Small intestine (tissue), 7 donors: ENCODE results near the gene CLTC. TPM values are rescaled to one million over a fixed set of nuclear protein-coding genes. Genes with fewer than 3 reads are reported as not detected.
"Not testable (repeated sequence)": the region's sequence is repeated elsewhere in the genome, so short reads cannot be mapped to it uniquely, and the experiment has no call there.

Experiments used
- DNase-seq, 2 donors: peaks; one replicate each; pipeline versions ENCODE4 v3.0.0 to v3.0.0-alpha.2; 2013
- FAIRE-seq: peaks from 2 replicates; lab custom pipeline; 2012; peaks lifted over from hg19 to GRCh38; lab: Jason Lieb, UNC
- H3K27ac ChIP-seq, 3 donors: one replicate each; pipeline ENCODE4 v1.5.1; 2013; ENCODE audit warnings: low read length in 2 of 3, mild to moderate bottlenecking in 2 of 3, control low read depth in 1 of 3, inconsistent platforms in 1 of 3, low read depth in 1 of 3, moderate library complexity in 1 of 3
- H3K27me3 ChIP-seq, 3 donors: one replicate each; pipeline ENCODE4 v1.6.1; 2013; ENCODE audit warnings: low read length in 3 of 3, inconsistent platforms in 1 of 3; ENCODE audit not compliant: control insufficient read depth in 3 of 3, insufficient read depth in 3 of 3
- H3K36me3 ChIP-seq, 3 donors: one replicate each; pipeline ENCODE4 v1.6.1; 2013; ENCODE audit warnings: low read length in 3 of 3, inconsistent platforms in 1 of 3, low read depth in 1 of 3, mild to moderate bottlenecking in 1 of 3, moderate library complexity in 1 of 3; ENCODE audit not compliant: control insufficient read depth in 3 of 3, insufficient read depth in 2 of 3
- H3K4me1 ChIP-seq, 3 donors: one replicate each; pipeline ENCODE4 v1.6.1; 2013; ENCODE audit warnings: low read length in 2 of 3, inconsistent platforms in 1 of 3, low read depth in 1 of 3, mild to moderate bottlenecking in 1 of 3, moderate library complexity in 1 of 3; ENCODE audit not compliant: control insufficient read depth in 3 of 3, insufficient read depth in 2 of 3
- H3K4me3 ChIP-seq, 3 donors: one replicate each; pipeline ENCODE4 v1.5.1; 2013; ENCODE audit warnings: low read length in 3 of 3, control low read depth in 1 of 3, inconsistent platforms in 1 of 3, low read depth in 1 of 3, mild to moderate bottlenecking in 1 of 3, moderate library complexity in 1 of 3
- H3K9me3 ChIP-seq, 2 donors: one replicate each; pipeline ENCODE4 v1.6.1; 2013; ENCODE audit warnings: low read depth in 1 of 2, low read length in 1 of 2; ENCODE audit not compliant: control insufficient read depth in 2 of 2, insufficient read depth in 1 of 2
- WGBS, 3 donors: extraction: QIAGEN DNeasy Blood & Tissue Kit; methylation state at CpG; one replicate each; pipeline ENCODE4 v1.1.7; 2013; 5-methylcytosine and 5-hydroxymethylcytosine counted together
- polyA plus RNA-seq, 4 donors: library from polyadenylated mRNA; stranded (reverse) in 3 of 4; unstranded in 1 of 4; fragments of 200-250 nt in 3 of 4; fragments of 120-200 nt in 1 of 4; gene quantifications; one replicate each; pipeline versions ENCODE4 v1.2.1 to v1.2.3, GENCODE V29; 2013
- donor health status: healthy with polysubstance abuse.
- donor health status: control.
- donor health status: control.
- donor health status: Bipolar disorder and iron deficiency.
- donor health status: healthy.

The CLTC gene
- polyA plus RNA-seq, 4 donors = 60.4 to 175 (median 79.6) TPM

DNA sequence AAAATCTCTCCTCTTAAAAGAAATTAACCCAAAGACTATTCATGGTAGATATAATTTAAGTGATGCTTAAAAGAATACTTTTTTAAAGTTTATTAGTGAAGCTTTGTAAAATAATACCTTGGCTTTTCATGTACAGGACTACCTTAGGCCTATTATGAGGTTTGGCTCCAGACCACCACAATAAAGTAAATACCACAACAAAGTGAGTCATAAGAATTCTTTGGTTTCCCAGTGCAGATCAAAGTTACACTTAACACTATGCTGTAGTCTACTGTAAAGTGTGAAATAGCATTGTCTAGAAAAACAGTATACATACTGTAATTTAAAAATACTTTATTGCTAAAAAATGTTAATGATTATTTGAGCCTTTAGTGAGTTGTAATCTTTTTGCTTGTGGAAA is 31.7 kb downstream of the CLTC start:
- H3K9me3 ChIP-seq = peaks cover 0 to 6% of the 10 kb centered on the region in 2 donors
- peaks cover 9 to 30% (median 21%) of the 10 kb centered on the region in 3 donors for H3K36me3 ChIP-seq
- no peak for DNase-seq
- H3K4me3 ChIP-seq = no peak overlapping the region
- no peak for FAIRE-seq
- no peaks in the 10 kb centered on the region for H3K4me1 ChIP-seq
- H3K27me3 ChIP-seq = no peaks in the 10 kb centered on the region
- H3K27ac ChIP-seq = no peak overlapping the region

DNA sequence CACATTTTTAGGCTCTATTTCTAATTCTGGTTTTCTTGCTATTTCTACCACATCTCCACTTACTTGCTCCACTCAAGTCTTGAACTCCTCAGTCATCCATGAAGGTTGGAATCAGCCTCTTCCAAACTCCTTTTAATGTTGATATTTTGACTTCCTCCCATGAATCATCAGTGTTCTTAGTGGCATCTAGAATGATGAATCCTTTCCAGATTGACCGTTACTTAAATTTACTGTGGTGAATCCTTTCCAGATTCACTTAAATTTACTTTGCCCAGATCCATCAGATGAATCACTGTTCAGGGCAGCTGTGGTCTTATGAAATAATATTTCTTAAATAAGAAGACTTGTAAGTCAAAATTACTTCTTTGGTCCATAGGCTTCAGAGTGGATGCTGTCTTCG is 32.4 kb downstream of the CLTC start:
- peaks cover 9 to 29% (median 27%) of the 10 kb centered on the region in 3 donors for H3K36me3 ChIP-seq
- H3K27ac ChIP-seq = peak overlapping the region in 1 of 3 donors; percentile 11
- DNase-seq = no peak
- WGBS, 3 donors = 85 to 96% (median 92%) methylated on average over 2 of the region's 2 CpGs
- H3K4me3 ChIP-seq = no peak overlapping the region
- FAIRE-seq = no peak
- H3K4me1 ChIP-seq = no peaks in the 10 kb centered on the region
- no peaks in the 10 kb centered on the region for H3K27me3 ChIP-seq
- peaks cover 0 to 6% of the 10 kb centered on the region in 2 donors for H3K9me3 ChIP-seq

- H3K27me3 ChIP-seq, H3K9me3 ChIP-seq, DNase-seq, H3K4me1 ChIP-seq, H3K4me3 ChIP-seq, H3K27ac ChIP-seq, FAIRE-seq: not testable (repeated sequence)
- 89 to 93% (median 92%) methylated on average over 7 of the region's 7 CpGs for WGBS, 3 donors
- H3K36me3 ChIP-seq = peaks cover 10 to 42% (median 27%) of the 10 kb centered on the region in 3 donors
Observed at GRCh38 chr17:59656624-59657023, 36.9 kb downstream of the CLTC start.

GRCh38 chr17:59666235-59666634 is 46.5 kb downstream of the CLTC start:
- Histone ChIP-seq H3K4me1 (peaks cover 0 to 20% (median 0%) of the 10 kb centered on the region in 3 donors), H3K36me3 (peaks cover 8 to 26% (median 14%) of the 10 kb centered on the region in 3 donors), H3K4me3 (no peak overlapping the region), H3K27me3 (no peaks in the 10 kb centered on the region), H3K27ac (no peak overlapping the region), H3K9me3 (no peaks in the 10 kb centered on the region)
- WGBS, 3 donors = 29 to 67% (median 48%) methylated on average over 5 of the region's 5 CpGs
- FAIRE-seq (no peak), DNase-seq (peak in 1 of 2 donors; percentile 32)

DNA sequence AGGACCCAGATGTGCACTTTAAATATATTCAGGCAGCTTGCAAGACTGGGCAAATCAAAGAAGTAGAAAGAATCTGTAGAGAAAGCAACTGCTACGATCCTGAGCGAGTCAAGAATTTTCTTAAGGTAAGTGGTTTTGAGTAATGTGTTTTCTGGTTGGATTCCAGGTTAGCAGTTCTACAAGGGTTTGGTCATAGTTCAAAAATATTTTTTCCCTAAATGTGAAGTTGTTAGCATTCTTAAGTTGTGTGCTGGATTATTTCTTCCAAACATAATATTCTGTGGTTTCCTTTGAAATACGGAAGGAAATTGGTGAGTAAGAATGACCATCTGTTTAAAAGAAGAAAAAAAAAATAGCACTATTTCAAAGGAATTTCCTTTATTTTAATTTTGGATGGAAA is 49.1 kb downstream of the CLTC start:
- FAIRE-seq (no peak), DNase-seq (no peak)
- Histone ChIP-seq H3K36me3 (peaks cover 7 to 20% (median 8%) of the 10 kb centered on the region in 3 donors), H3K9me3 (no peaks in the 10 kb centered on the region), H3K4me1 (peaks cover 0 to 25% (median 3%) of the 10 kb centered on the region in 3 donors), H3K27me3 (no peaks in the 10 kb centered on the region), H3K27ac (no peak overlapping the region), H3K4me3 (no peak overlapping the region)
- WGBS, 3 donors = 52 to 70% (median 61%) methylated on average over 3 of the region's 3 CpGs

DNA sequence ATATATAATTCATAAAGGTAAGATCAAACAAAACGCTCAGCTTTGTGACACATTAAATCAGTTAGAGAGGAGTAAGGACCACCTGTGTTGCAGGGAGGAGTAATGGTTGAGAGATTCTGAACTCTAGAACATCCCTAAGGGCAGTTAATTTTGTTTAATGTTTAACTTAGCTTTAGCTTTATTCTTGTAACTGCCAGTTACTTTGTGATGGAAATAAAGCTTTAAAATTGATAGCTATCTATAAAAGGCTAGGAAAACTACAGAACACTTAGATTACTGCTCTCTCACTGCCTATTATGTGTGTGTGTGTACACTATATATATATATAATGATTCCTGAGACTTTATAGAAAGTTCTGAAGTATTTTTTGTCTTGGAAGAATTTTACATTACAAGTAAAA is 49.7 kb downstream of the CLTC start:
- H3K4me1 ChIP-seq = peaks cover 0 to 25% (median 3%) of the 10 kb centered on the region in 3 donors
- peak; percentile 37 to 48 for DNase-seq

DNA sequence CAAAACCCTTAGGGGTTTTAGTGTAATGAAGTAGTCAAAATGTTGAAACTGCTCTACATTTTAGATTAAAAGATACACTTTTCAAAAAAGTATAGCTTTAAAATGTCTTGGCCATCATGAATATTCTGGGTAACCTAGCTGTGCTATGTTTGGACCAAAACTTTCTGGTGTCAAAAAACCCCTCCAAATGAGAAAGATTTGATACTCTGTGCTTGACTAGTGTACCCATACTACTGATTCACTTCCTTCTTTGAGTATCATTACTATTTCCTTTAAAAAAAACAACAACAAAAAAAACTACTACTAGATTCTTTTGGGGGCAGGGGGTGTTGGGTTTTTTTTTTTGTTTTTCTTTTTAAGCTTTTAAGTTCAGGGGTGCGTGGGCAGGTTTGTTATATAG is 50.2 kb downstream of the CLTC start:
- Histone ChIP-seq H3K27ac (no peak overlapping the region), H3K4me1 (peaks cover 0 to 25% (median 3%) of the 10 kb centered on the region in 3 donors), H3K4me3 (no peak overlapping the region), H3K9me3 (no peaks in the 10 kb centered on the region), H3K36me3 (peaks cover 4 to 16% (median 5%) of the 10 kb centered on the region in 3 donors), H3K27me3 (no peaks in the 10 kb centered on the region)
- WGBS, 3 donors = 87 to 97% (median 95%) methylated on average over 1 of the region's 1 CpG
- DNase-seq = no peak
- FAIRE-seq = no peak

More for the DNA sequence above, 49.7 kb downstream of the CLTC start:
- Histone ChIP-seq H3K27me3 (no peaks in the 10 kb centered on the region), H3K4me3 (no peak overlapping the region), H3K9me3 (no peaks in the 10 kb centered on the region), H3K36me3 (peaks cover 7 to 19% (median 8%) of the 10 kb centered on the region in 3 donors), H3K27ac (peak overlapping the region in 1 of 3 donors; percentile 20)
- FAIRE-seq = no peak
- WGBS, 3 donors = 7 to 48% (median 33%) methylated on average over 1 of the region's 1 CpG

GRCh38 chr17:59671386-59671785 is 51.7 kb downstream of the CLTC start:
- H3K27me3 ChIP-seq = no peaks in the 10 kb centered on the region
- no peak overlapping the region for H3K4me3 ChIP-seq
- H3K9me3 ChIP-seq = no peaks in the 10 kb centered on the region
- WGBS, 3 donors = 68 to 87% (median 78%) methylated on average over 1 of the region's 1 CpG
- H3K27ac ChIP-seq = peak overlapping the region in 1 of 3 donors; percentile 25
- peaks cover 0 to 25% (median 3%) of the 10 kb centered on the region in 3 donors for H3K4me1 ChIP-seq
- FAIRE-seq (no peak), DNase-seq (no peak)
- H3K36me3 ChIP-seq = peaks cover 3 to 13% (median 4%) of the 10 kb centered on the region in 3 donors

GRCh38 chr17:59675231-59675630 is 55.5 kb downstream of the CLTC start:
- FAIRE-seq (no peak), DNase-seq (no peak)
- Histone ChIP-seq H3K4me3 (no peak overlapping the region), H3K27ac (no peak overlapping the region), H3K4me1 (peaks cover 0 to 13% (median 3%) of the 10 kb centered on the region in 3 donors), H3K27me3 (no peaks in the 10 kb centered on the region), H3K9me3 (no peaks in the 10 kb centered on the region), H3K36me3 (peaks cover 4 to 25% (median 20%) of the 10 kb centered on the region in 3 donors)
- WGBS, 3 donors = 63 to 93% (median 69%) methylated on average over 1 of the region's 1 CpG
